ENCODE measurements around the gene XCL1.

GRCh38 chr1:168598892-168599291, 22.5 kb downstream of the XCL1 start:
- no peak for TF ChIP-seq POLR2A (IDR thresholded peaks at IDR 0.05; ENCODE audit: low read depth, low read length)
- no peak for TF ChIP-seq POLR2AphosphoS5 (IDR thresholded peaks at IDR 0.05; ENCODE audit: low read depth, low read length)
- no peak for TF ChIP-seq TAF1 (IDR thresholded peaks at IDR 0.05; ENCODE audit: borderline replicate concordance, low read depth, low read length)
